Measurements from ENCODE around the gene CA5A.

DNA sequence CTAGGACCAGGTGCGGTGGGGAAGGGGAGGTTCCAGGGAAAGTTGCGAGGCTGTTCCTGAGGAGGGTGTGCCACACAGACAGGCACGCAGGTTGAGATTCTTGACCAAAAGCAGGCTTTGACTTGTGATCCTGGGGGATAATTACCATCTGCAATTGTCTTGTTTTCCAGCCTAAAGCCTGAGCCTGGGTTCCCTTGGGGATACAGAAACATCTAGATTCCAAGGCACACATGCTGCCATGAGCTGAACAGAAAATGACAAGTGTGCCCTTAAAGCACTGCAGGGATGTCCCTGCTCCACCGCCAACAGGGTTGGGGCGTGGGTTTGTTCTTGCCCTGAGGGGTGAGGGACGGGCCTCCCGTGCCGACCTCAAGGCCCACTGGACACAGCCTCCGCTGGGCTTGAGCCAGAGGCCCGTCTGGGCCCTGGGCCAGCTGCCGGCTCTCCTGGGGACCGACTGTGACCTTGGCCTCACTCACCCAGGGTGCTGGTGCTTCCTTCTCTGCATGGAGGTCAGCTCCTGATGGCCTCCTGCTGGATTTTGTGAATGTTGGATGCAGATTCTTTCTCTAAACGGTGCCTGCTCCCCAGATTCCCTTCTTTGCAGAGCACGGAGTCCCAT, 14.0 kb downstream of the CA5A start:
- TF ChIP-seq, protein P1, sequence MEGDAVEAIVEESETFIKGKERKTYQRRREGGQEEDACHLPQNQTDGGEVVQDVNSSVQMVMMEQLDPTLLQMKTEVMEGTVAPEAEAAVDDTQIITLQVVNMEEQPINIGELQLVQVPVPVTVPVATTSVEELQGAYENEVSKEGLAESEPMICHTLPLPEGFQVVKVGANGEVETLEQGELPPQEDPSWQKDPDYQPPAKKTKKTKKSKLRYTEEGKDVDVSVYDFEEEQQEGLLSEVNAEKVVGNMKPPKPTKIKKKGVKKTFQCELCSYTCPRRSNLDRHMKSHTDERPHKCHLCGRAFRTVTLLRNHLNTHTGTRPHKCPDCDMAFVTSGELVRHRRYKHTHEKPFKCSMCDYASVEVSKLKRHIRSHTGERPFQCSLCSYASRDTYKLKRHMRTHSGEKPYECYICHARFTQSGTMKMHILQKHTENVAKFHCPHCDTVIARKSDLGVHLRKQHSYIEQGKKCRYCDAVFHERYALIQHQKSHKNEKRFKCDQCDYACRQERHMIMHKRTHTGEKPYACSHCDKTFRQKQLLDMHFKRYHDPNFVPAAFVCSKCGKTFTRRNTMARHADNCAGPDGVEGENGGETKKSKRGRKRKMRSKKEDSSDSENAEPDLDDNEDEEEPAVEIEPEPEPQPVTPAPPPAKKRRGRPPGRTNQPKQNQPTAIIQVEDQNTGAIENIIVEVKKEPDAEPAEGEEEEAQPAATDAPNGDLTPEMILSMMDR (IDR thresholded peaks at IDR 0.05; ENCODE audit: low read depth, low read length): no peak
- no peak for TF ChIP-seq EZH2phosphoT487 (IDR thresholded peaks at IDR 0.05; ENCODE audit: low read depth)

All from OCI-LY3 (cell line).